KMS-11 (cell line): ENCODE data around the gene MITF.

Source experiments
- H2AFZ ChIP-seq: fragments of 200-600 bp; sonication (generic); 2 replicates; pipeline ENCODE4 v1.6.1; 2016; ENCODE audit warnings: antibody characterized with exemption, mixed run types, low read depth
- H3K27ac ChIP-seq: fragments of 200-600 bp; sonication (generic); 2 replicates; pipeline ENCODE4 v1.6.1; 2016; ENCODE audit warnings: mild to moderate bottlenecking, mixed run types
- H3K27me3 ChIP-seq: fragments of 200-600 bp; sonication (generic); 2 replicates; pipeline ENCODE4 v1.6.1; 2017; ENCODE audit warnings: mild to moderate bottlenecking, low read depth, mixed run types, moderate library complexity; ENCODE audit not compliant: insufficient read depth
- H3K36me3 ChIP-seq: fragments of 200-600 bp; sonication (generic); 2 replicates; pipeline ENCODE4 v1.6.1; 2017; ENCODE audit warnings: mild to moderate bottlenecking, mixed run types; ENCODE audit not compliant: insufficient read depth
- H3K4me1 ChIP-seq: fragments of 200-600 bp; sonication (generic); 2 replicates; pipeline ENCODE4 v1.6.1; 2016; ENCODE audit warnings: mild to moderate bottlenecking, low read depth, mixed run types; ENCODE audit not compliant: poor library complexity, severe bottlenecking
- H3K4me2 ChIP-seq: fragments of 200-600 bp; sonication (generic); 2 replicates; pipeline ENCODE4 v1.7.0; 2016; ENCODE audit warnings: mild to moderate bottlenecking, mixed run types
- H3K4me3 ChIP-seq: fragments of 200-600 bp; sonication (generic); IDR thresholded peaks from 2 replicates; pipeline ENCODE4 v1.6.1; 2017; ENCODE audit warnings: low read depth, low read length, mixed read lengths; ENCODE audit not compliant: insufficient read depth
- H3K79me2 ChIP-seq: fragments of 200-600 bp; sonication (generic); 2 replicates; pipeline ENCODE4 v1.6.1; 2016; ENCODE audit warnings: low read depth, mixed run types; ENCODE audit not compliant: insufficient read depth
- H3K9ac ChIP-seq: fragments of 200-600 bp; sonication (generic); 2 replicates; pipeline ENCODE4 v1.6.1; 2016; ENCODE audit warnings: mild to moderate bottlenecking, mixed run types
- H4K20me1 ChIP-seq: fragments of 200-600 bp; sonication (generic); 2 replicates; pipeline ENCODE4 v1.6.1; 2016; ENCODE audit warnings: mild to moderate bottlenecking, mixed run types; ENCODE audit not compliant: insufficient read depth
- CTCF ChIP-seq: fragments of 200-600 bp; sonication (generic); conservative IDR thresholded peaks from 2 replicates; pipeline ENCODE4 v1.6.1; 2017; ENCODE audit warnings: low read depth, mild to moderate bottlenecking, antibody characterized with exemption, low read length, moderate library complexity, mixed read lengths

Gene MITF

DNA sequence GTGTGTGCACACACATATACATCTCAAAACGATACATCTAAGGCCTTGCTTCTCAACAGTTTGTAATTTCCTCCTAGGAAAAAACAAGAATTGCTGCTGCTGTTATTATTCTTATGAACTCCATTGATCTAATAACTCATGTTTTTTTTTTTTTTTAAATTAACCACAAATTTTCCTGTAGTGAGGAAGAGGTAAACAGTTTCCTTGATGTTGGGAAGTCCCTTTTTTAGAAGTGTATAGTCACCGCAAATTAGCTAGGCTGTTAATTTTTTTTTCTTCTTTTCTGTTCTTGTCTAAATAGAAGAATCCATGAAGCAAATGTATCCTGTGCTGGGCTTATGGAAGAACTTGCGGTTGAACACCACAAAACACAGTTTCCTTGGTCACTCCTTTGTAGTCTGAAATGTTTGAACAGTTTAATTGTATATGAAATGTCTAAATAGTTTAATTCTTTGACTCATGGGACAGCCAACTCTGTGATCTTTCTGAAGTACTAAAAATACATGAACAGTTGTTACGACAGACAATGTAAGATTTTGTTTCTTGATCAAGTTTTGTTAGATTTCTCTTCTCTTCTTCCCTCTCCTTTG lies 64.5 kb downstream of the MITF start:
- Histone ChIP-seq H3K9ac (peak overlapping the region; percentile 43; the same call in 1 of the 2 replicates), H3K4me3 (no peak overlapping the region), H3K36me3 (no peaks in the 10 kb centered on the region), H3K4me2 (peak overlapping the region; percentile 35), H3K27me3 (no peaks in the 10 kb centered on the region), H3K4me1 (peaks cover 28% of the 10 kb centered on the region), H4K20me1 (no peaks in the 10 kb centered on the region), H3K27ac (peak overlapping the region; percentile 80), H2AFZ (peak overlapping the region; percentile 1; the same call in 1 of the 2 replicates), H3K79me2 (no peaks in the 10 kb centered on the region)
- no peak for TF ChIP-seq CTCF

DNA sequence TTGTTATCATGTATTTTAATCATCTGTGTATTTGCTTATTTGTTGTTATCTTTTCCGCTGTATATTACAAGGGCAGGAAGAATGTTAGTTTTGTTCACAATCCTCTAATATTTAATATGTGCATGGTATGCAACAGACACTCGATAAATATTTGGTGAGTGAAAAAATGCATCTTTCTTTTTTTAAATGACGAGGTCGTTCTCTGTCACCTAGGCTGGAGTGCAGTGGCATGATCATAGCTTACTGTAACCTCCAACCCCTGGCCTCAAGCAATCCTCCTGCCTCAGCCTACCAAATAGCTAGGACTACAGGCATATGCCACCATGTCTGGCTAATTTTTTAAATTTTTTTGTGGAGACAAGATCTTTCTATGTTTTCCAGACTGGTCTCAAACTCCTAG lies 66.2 kb downstream of the MITF start:
- no peak for TF ChIP-seq CTCF
- no peak overlapping the region for H3K9ac ChIP-seq
- H3K4me1 ChIP-seq = peaks cover 28% of the 10 kb centered on the region
- no peak overlapping the region for H3K4me3 ChIP-seq
- H3K27me3 ChIP-seq = no peaks in the 10 kb centered on the region
- H4K20me1 ChIP-seq = no peaks in the 10 kb centered on the region
- no peak overlapping the region; the same call in 1 of the 2 replicates for H3K4me2 ChIP-seq
- no peak overlapping the region for H3K27ac ChIP-seq
- H2AFZ ChIP-seq = no peak overlapping the region
- H3K79me2 ChIP-seq = no peaks in the 10 kb centered on the region
- H3K36me3 ChIP-seq = no peaks in the 10 kb centered on the region

DNA sequence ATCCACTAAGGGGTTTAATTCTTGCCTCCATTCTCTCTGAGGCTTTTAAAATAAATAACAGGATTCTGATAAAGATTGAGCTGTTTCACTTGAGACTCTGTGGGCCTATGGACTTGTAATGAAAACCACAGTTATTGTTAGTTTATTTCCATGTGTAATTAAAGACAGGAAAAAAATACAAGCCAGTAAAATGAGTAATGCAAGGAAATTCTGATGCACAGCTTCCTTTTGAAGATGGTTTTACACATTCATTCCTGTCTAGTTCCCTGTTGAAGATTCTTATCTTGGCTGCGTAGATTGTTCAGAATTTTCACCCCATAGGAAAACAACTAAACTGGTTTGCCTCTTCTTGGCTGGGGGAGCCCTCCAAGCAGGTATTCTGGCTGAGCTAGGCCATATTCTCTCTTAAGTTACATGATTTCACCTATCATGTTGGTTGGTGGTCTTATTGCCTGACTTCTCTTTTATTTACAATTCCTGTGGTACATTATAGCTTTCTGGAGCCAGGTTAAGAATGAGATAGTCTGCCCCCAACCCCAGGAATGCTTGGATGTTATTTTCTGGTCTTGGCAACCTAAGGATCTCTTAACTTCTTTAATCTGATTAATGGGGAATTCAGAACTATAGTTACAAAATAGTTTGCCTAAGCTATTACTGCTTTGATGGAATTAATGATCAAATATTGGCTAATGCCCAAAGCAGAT lies 67.6 kb downstream of the MITF start:
- Histone ChIP-seq H3K27me3 (no peaks in the 10 kb centered on the region), H3K36me3 (no peaks in the 10 kb centered on the region), H3K4me1 (peaks cover 34% of the 10 kb centered on the region), H3K4me3 (no peak overlapping the region), H3K27ac (no peak overlapping the region), H3K4me2 (no peak overlapping the region), H4K20me1 (no peaks in the 10 kb centered on the region), H2AFZ (no peak overlapping the region), H3K9ac (no peak overlapping the region), H3K79me2 (no peaks in the 10 kb centered on the region)
- no peak for TF ChIP-seq CTCF

- H3K4me3 ChIP-seq = no peak overlapping the region
- no peaks in the 10 kb centered on the region for H3K27me3 ChIP-seq
- no peak overlapping the region for H3K27ac ChIP-seq
- no peaks in the 10 kb centered on the region for H4K20me1 ChIP-seq
- no peak overlapping the region for H3K4me2 ChIP-seq
- no peak overlapping the region for H2AFZ ChIP-seq
- peaks cover 37% of the 10 kb centered on the region for H3K4me1 ChIP-seq
- H3K79me2 ChIP-seq = no peaks in the 10 kb centered on the region
- TF ChIP-seq CTCF = no peak
- H3K36me3 ChIP-seq = no peaks in the 10 kb centered on the region
- no peak overlapping the region for H3K9ac ChIP-seq
Measured at GRCh38 chr3:69807674-69808073, 68.4 kb downstream of the MITF start.
